Erythroblast (primary cell): ENCODE measurements around the gene STARD5.

Experiments
- GATA1 ChIP-seq: IDR thresholded peaks from 2 replicates; pipeline ENCODE4 v1.6.1; 2011; ENCODE audit warnings: low read depth, mild to moderate bottlenecking, control low read depth, low read length, moderate library complexity
- POLR2A ChIP-seq: IDR thresholded peaks from 2 replicates; pipeline ENCODE4 v1.6.1; 2011; ENCODE audit warnings: mild to moderate bottlenecking, low read length

- TF ChIP-seq POLR2A (no peak), GATA1 (no peak)
These were observed 27.3 kb downstream of the STARD5 start for GRCh38 chr15:81296673-81297072.
